ENCODE measurements around the gene FOXP1. TPM values are rescaled to one million over a fixed set of nuclear protein-coding genes. Genes with fewer than 3 reads are reported as not detected.

Gene FOXP1
- total and polyA plus RNA-seq, 12 donors: 7.6 to 42.7 (median 24.3) TPM

- H3K36me3 ChIP-seq (replicated peaks in 1 of 2): no peaks in the 10 kb centered on the region
- peaks cover 0 to 8% of the 10 kb centered on the region in 2 donors for H3K4me1 ChIP-seq (replicated peaks in 1 of 2)
- 77 to 87% (median 81%) methylated on average over 5 of the region's 5 CpGs for WGBS, 4 donors
- H3K4me3 ChIP-seq: no peak overlapping the region
- no peaks in the 10 kb centered on the region for H3K9me3 ChIP-seq (replicated peaks in 1 of 3)
- intact Hi-C loops (cut with DNase I): no loop called here
- no peak overlapping the region for H3K27ac ChIP-seq
- H3K27me3 ChIP-seq: no peaks in the 10 kb centered on the region
- DNase-seq: no peak
- no peak for TF ChIP-seq POLR2A (IDR thresholded peaks at IDR 0.05)
- TF ChIP-seq, protein P1, sequence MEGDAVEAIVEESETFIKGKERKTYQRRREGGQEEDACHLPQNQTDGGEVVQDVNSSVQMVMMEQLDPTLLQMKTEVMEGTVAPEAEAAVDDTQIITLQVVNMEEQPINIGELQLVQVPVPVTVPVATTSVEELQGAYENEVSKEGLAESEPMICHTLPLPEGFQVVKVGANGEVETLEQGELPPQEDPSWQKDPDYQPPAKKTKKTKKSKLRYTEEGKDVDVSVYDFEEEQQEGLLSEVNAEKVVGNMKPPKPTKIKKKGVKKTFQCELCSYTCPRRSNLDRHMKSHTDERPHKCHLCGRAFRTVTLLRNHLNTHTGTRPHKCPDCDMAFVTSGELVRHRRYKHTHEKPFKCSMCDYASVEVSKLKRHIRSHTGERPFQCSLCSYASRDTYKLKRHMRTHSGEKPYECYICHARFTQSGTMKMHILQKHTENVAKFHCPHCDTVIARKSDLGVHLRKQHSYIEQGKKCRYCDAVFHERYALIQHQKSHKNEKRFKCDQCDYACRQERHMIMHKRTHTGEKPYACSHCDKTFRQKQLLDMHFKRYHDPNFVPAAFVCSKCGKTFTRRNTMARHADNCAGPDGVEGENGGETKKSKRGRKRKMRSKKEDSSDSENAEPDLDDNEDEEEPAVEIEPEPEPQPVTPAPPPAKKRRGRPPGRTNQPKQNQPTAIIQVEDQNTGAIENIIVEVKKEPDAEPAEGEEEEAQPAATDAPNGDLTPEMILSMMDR (IDR thresholded peaks at IDR 0.05): no peak
These were observed 6.5 kb downstream of the FOXP1 start for GRCh38 chr3:71577011-71577410.

DNA sequence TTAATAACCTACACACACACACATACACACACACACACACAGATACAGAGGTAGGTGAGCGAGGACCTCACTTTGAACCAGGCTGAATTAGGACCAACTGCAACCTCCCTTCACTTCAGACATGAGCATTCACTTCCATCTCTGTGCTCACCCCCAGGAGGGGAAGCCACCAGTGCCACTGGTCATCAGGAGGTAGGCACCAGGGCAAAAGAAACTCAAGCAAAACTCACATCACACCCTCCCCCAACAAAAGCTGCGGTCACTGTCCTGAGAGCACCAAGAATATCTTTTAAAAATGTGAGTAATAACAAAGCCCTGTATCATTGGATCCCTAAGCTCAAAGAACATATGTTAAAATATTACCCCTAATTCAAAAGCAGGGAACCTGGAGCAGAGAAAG is 8.1 kb downstream of the FOXP1 start:
- TF ChIP-seq POLR2A (IDR thresholded peaks at IDR 0.05): no peak
- TF ChIP-seq, protein P1 (IDR thresholded peaks at IDR 0.05): no peak
- H3K4me3 ChIP-seq: no peak overlapping the region
- DNase-seq: no peak
- H3K27ac ChIP-seq: no peak overlapping the region
- intact Hi-C loops (cut with DNase I): no loop called here
- WGBS, 4 donors: 97 to 100% (median 99%) methylated on average over 2 of the region's 2 CpGs
- H3K27me3 ChIP-seq: no peaks in the 10 kb centered on the region
- no peaks in the 10 kb centered on the region for H3K4me1 ChIP-seq (replicated peaks in 1 of 2)
- no peaks in the 10 kb centered on the region for H3K36me3 ChIP-seq (replicated peaks in 1 of 2)
- no peaks in the 10 kb centered on the region for H3K9me3 ChIP-seq (replicated peaks in 1 of 3)

DNA sequence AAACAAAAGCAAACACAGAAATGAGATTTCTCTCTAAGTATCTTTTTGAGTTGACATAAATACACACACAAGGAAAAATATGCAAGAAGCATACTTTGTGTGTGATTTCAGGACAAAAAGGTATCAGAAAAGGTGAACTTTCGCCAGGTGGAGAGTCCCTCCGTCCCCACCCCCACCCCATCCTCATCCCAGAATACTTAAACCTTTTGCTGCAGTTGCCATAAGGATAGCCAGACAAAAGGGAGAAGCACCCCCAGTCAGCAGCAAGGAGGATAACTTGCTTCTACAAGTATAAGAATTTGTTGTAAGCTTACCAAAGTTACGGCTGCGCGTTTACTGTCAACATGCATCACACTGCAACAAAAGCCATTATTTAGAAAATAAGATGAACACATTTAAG is 10.3 kb downstream of the FOXP1 start:
- Histone ChIP-seq H3K4me1 (replicated peaks in 1 of 2) (no peaks in the 10 kb centered on the region), H3K27ac (no peak overlapping the region), H3K9me3 (replicated peaks in 1 of 3) (no peaks in the 10 kb centered on the region), H3K27me3 (no peaks in the 10 kb centered on the region), H3K36me3 (replicated peaks in 1 of 2) (no peaks in the 10 kb centered on the region), H3K4me3 (no peak overlapping the region)
- no peak for DNase-seq
- TF ChIP-seq, protein P1 (IDR thresholded peaks at IDR 0.05): no peak
- TF ChIP-seq POLR2A (IDR thresholded peaks at IDR 0.05): no peak
- intact Hi-C loops (cut with DNase I): no loop called here
- 89 to 97% (median 95%) methylated on average over 5 of the region's 5 CpGs for WGBS, 4 donors

DNA sequence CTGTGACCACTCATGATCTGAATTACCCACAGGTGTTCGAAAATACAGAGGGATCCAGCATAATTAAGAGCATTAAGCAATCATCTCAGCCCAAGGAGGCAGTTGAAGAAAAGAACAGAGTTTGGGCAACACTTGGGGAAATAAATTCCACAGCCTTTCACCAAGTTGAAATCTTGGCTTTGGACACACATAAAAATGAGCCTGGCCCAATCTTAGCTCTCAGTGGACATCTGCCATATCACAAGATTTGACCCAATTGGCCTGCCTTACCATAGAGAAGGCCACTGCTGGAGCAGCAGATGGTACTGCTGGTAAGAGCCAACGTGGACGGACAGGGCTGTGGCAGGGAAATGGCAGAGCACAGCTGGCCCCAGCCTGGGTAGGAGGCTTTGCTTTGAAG is 13.0 kb downstream of the FOXP1 start:
- DNase-seq: no peak
- intact Hi-C loops (cut with DNase I): no loop called here
- Histone ChIP-seq H3K36me3 (replicated peaks in 1 of 2) (no peaks in the 10 kb centered on the region), H3K9me3 (replicated peaks in 1 of 3) (no peaks in the 10 kb centered on the region), H3K4me3 (no peak overlapping the region), H3K27me3 (no peaks in the 10 kb centered on the region), H3K27ac (no peak overlapping the region), H3K4me1 (replicated peaks in 1 of 2) (no peaks in the 10 kb centered on the region)
- WGBS, 4 donors: 89 to 98% (median 95%) methylated on average over 3 of the region's 3 CpGs
- TF ChIP-seq POLR2A (IDR thresholded peaks at IDR 0.05): no peak
- TF ChIP-seq, protein P1 (IDR thresholded peaks at IDR 0.05): no peak

All from adrenal gland (tissue), 12 donors.